NB4 (cell line): Measurements from ENCODE around the gene MROH2B.

Source experiments
- DNase-seq: peaks from one replicate; pipeline ENCODE4 v3.0.0; 2010; ENCODE audit warnings: low read depth
- H3K4me3 ChIP-seq: one replicate; pipeline ENCODE4 v1.5.1; 2011; ENCODE audit warnings: mild to moderate bottlenecking, low read depth, low read length, moderate library complexity
- CTCF ChIP-seq: IDR thresholded peaks from one replicate; pipeline ENCODE4 v1.5.1; 2012; ENCODE audit warnings: low read depth, low read length
- MAX ChIP-seq: IDR thresholded peaks from 2 replicates; pipeline ENCODE4 v1.6.1; 2011; ENCODE audit warnings: low read depth, low read length
- MYC ChIP-seq: IDR thresholded peaks from 2 replicates; pipeline ENCODE4 v1.6.1; 2011; ENCODE audit warnings: low read depth, low read length
- POLR2A ChIP-seq: IDR thresholded peaks from 2 replicates; pipeline ENCODE4 v1.6.1; 2011; ENCODE audit warnings: mild to moderate bottlenecking; ENCODE audit not compliant: insufficient read length; ENCODE audit errors: extremely low read depth

The MROH2B gene

GRCh38 chr5:41071242-41071641, at the start of gene MROH2B:
Gene MROH2B, minus strand, starts transcription at chr5:41071342. Its CDS starts 490 bp downstream, at chr5:41070852.
- no peak for DNase-seq
- TF ChIP-seq MAX (no peak), CTCF (no peak), MYC (no peak), POLR2A (no peak)
- no peak within 1 kb of the TSS for H3K4me3 ChIP-seq

GRCh38 chr5:41120600-41120999, 49.5 kb upstream of the MROH2B start:
- TF ChIP-seq MYC (no peak), CTCF (no peak), MAX (no peak)
- no peak overlapping the region for H3K4me3 ChIP-seq
- no peak for DNase-seq

GRCh38 chr5:41118177-41118576, 47.0 kb upstream of the MROH2B start:
- no peak overlapping the region for H3K4me3 ChIP-seq
- no peak for DNase-seq
- TF ChIP-seq CTCF (no peak), MYC (no peak), POLR2A (no peak), MAX (no peak)

GRCh38 chr5:41115281-41115680, 44.1 kb upstream of the MROH2B start:
- TF ChIP-seq MYC: no peak
- no peak for TF ChIP-seq POLR2A
- no peak for TF ChIP-seq MAX
- TF ChIP-seq CTCF: no peak
- DNase-seq: no peak
- no peak overlapping the region for H3K4me3 ChIP-seq

- no peak overlapping the region for H3K4me3 ChIP-seq
- DNase-seq: no peak
- TF ChIP-seq MYC (no peak), MAX (no peak), POLR2A (no peak), CTCF (no peak)
These were observed 41.6 kb upstream of the MROH2B start for GRCh38 chr5:41112486-41113455.
